ENCODE measurements around the gene PDGFD. TPM values are rescaled to one million over a fixed set of nuclear protein-coding genes. Genes with fewer than 3 reads are reported as not detected.

Gene PDGFD
- polyA plus RNA-seq, 1 of the 3 experiments (the other 2 are of a cell fraction) = 4.8 TPM

- TF ChIP-seq ZBTB33 (IDR thresholded peaks at IDR 0.05; ENCODE audit: borderline replicate concordance, low read depth) (no peak), FOXJ3 (CRISPR knock-in tag; IDR thresholded peaks at IDR 0.05) (no peak), MEF2A (IDR thresholded peaks at IDR 0.05; ENCODE audit: borderline replicate concordance, low read depth) (no peak)
Measured at GRCh38 chr11:104078245-104078644, 85.7 kb downstream of the PDGFD start (continued).

- no peak for TF ChIP-seq EP300 (IDR thresholded peaks at IDR 0.05; ENCODE audit: borderline replicate concordance in 1 of 2, low read depth in 1 of 2, low read length in 1 of 2)
- no peak for TF ChIP-seq POLR2AphosphoS5 (IDR thresholded peaks at IDR 0.05; ENCODE audit: low read depth, low read length)
- no peak for TF ChIP-seq SMC3 (IDR thresholded peaks at IDR 0.05; ENCODE audit: low read depth, low read length)
- TF ChIP-seq RFX5 (IDR thresholded peaks at IDR 0.05; ENCODE audit: low read length) = no peak
- TF ChIP-seq MXI1 (IDR thresholded peaks at IDR 0.05; ENCODE audit: low read depth, low read length) = no peak
- TF ChIP-seq MEF2A (IDR thresholded peaks at IDR 0.05; ENCODE audit: borderline replicate concordance, low read depth) = no peak
- no peak for TF ChIP-seq SIN3A (IDR thresholded peaks at IDR 0.05; ENCODE audit: borderline replicate concordance, low read depth, low read length)
- TF ChIP-seq FOXM1 (IDR thresholded peaks at IDR 0.05; ENCODE audit: low read depth) = no peak
- no peak for TF ChIP-seq TCF12 (IDR thresholded peaks at IDR 0.05)
- TF ChIP-seq CHD2 (IDR thresholded peaks at IDR 0.05; ENCODE audit: low read length, partially characterized antibody) = no peak
- no peak for TF ChIP-seq RXRA (IDR thresholded peaks at IDR 0.05; ENCODE audit: borderline replicate concordance, low read depth)
- no peak for TF ChIP-seq GABPA (IDR thresholded peaks at IDR 0.05; ENCODE audit: low read depth)
- no peak for TF ChIP-seq ELF1 (IDR thresholded peaks at IDR 0.05)
- no peak for TF ChIP-seq REST (IDR thresholded peaks at IDR 0.05; ENCODE audit: low read depth, low read length)
- TF ChIP-seq CTCF (IDR thresholded peaks at IDR 0.05) = no peak
- no peak for TF ChIP-seq IRF3 (IDR thresholded peaks at IDR 0.05; ENCODE audit: low read depth, low read length)
- TF ChIP-seq FOSL2 (IDR thresholded peaks at IDR 0.05; ENCODE audit: borderline replicate concordance, low read depth) = no peak
- TF ChIP-seq TEAD4 (IDR thresholded peaks at IDR 0.05; ENCODE audit: borderline replicate concordance, insufficient read depth) = no peak
- H3K79me2 ChIP-seq (ENCODE audit: insufficient read depth) = no peaks in the 10 kb centered on the region
- H3K4me1 ChIP-seq (ENCODE audit: control insufficient read depth in 1 of 2, insufficient read depth in 2 of 2, low read depth in 1 of 2, low read length in 1 of 2) = no peaks in the 10 kb centered on the region
- no peak overlapping the region for H3K9ac ChIP-seq
- no peaks in the 10 kb centered on the region for H3F3A ChIP-seq (replicated peaks; ENCODE audit: insufficient read depth)
- 77% methylated on average over 2 of the region's 2 CpGs for WGBS (ENCODE audit: low lambda C conversion rate)
- no peaks in the 10 kb centered on the region for H3K27me3 ChIP-seq (ENCODE audit: insufficient read depth)
- no peak overlapping the region for H3K4me3 ChIP-seq (ENCODE audit: low read depth in 2 of 2, low read length in 1 of 2)
- no peaks in the 10 kb centered on the region for H3K9me2 ChIP-seq
- H3K27ac ChIP-seq (ENCODE audit: low read depth in 2 of 2, low read length in 1 of 2) = no peak overlapping the region
- H2AFZ ChIP-seq (ENCODE audit: low read depth) = no peak overlapping the region
- H3K36me3 ChIP-seq (replicated peaks in 1 of 2; ENCODE audit: control insufficient read depth in 1 of 2, insufficient read depth in 2 of 2, low read length in 1 of 2) = no peaks in the 10 kb centered on the region
- no peaks in the 10 kb centered on the region for H4K20me1 ChIP-seq (ENCODE audit: insufficient read depth)
- DNase-seq = no peak
- CTCF ChIA-PET = no interaction called here
- no peaks in the 10 kb centered on the region for H3K9me3 ChIP-seq
- H3K4me2 ChIP-seq = no peak overlapping the region
- POLR2A ChIA-PET = no interaction called here
Measured at GRCh38 chr11:104076455-104076854, 87.5 kb downstream of the PDGFD start.
